GM21576 (cell line): Measurements from ENCODE around the gene FKBP9.
"Not testable (repeated sequence)": the region's sequence is repeated elsewhere in the genome, so short reads cannot be mapped to it uniquely, and the experiment has no call there.

Experiments used
- ATAC-seq: cut with Tn5 transposase; IDR thresholded peaks from one replicate; pipeline ENCODE4 v1.9.1; 2021; ENCODE audit warnings: mild to moderate bottlenecking, moderate library complexity; ENCODE audit not compliant: unreplicated experiment

FKBP9 gene

GRCh38 chr7:32947420-32947983 lies 9.7 kb upstream of the FKBP9 start:
- ATAC-seq, result no peak

DNA sequence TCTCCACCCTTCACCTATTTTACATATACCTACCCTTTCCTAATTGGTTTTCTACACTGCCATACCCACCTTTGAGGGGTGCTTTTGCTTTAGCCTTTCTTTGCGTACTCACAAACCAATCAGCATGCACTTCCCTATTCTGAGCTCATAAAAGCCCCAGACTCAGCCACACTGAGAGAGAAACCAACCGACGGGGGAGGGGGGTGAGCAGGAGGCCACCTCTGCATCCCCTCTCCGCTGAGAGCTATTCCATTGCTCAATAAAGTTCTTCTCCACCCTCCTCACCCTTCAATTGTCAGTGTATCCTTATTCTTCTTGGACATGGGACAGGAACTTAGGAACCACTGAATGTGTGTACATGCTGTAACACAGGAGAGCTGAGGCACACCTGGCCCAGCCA lies 9.0 kb upstream of the FKBP9 start:
- ATAC-seq, result no peak

DNA sequence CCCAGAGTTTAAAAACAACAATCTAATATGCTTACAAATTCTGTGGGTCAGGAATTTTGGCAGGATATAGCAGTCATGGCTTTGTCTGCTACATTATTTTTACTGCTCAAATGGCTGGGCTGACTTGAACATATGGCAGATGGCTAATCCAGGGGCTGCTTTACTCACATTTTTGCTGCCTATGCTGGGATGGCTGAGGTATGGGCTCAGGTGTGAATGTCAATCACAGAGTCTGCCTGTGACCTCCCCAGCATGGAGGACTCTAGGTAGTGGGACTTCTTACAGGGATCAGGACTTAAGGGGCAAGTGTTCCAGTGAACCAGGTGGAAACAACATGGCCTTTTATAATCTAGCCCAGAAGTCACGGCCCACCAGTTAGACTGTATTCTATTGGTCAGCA lies 4.4 kb upstream of the FKBP9 start:
- no peak for ATAC-seq

DNA sequence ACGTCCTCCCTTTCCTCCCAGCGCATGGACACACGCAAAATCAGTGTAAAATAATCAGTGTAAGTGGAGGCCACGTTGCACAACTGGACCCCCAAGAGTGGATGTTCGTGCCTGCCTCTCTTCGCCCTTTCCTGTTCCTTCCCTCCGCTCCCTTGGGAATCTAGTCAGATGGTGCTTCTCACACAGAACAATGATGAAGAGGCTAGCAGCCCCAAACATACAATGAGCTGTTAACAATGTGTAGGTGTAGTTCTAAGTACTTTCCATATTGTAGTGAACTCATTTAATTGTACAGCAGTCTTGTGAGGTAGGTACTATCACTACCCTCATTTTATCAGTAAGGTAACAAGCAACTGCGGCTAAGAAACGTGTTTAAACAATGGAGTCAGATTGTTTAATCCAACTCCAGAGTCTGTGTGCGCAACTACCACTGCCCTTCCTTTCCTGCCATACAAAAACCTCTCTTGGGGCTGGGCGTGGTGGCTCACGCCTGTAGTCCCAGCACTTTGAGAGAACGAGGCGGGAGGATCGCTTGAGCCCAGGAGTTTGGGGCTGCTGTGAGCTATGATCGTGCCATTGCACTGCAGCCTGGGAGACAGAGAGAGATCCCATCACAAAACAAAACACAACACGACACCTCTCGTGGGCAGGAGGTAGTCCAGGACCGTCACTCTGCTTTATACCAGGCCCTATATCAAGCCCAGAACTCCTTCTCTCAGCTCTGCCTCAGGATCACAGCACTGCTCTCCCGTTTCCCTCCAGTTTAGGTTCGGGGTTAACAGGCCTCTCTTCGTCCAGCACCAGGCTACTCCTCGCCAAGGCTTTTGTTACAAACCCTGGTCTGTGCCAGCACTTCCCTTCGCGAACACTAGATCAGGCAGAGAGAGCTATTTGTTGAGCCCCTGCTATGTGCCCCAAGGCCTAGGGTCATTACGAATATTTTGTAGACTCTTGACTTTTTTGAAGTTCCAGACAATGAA lies 1.1 kb downstream of the FKBP9 start:
- ATAC-seq, result no peak

DNA sequence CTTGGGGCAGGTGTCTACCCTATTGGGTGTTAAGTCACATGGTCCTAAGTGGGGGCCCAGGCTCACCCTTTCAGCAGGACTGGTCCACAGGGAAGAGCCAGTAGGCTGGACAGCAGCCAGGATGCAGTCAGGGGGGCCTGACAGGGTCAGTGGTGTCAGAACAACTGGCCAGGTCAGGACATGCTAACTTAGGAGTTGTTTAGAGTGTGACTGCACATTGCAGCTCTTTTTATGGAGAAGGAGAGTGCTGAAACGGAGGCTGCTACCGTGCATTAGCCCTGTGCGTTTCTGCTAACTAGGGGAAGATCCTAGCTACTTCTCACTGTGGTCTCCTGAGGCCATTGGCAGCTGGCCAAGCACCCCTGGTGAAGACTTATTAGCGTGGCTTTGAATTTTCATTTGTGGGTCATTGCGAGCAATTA lies 6.7 kb downstream of the FKBP9 start:
- not testable (repeated sequence) for ATAC-seq

- ATAC-seq, result peak; percentile 99
Observed at GRCh38 chr7:32964461-32965159, 7.4 kb downstream of the FKBP9 start.

GRCh38 chr7:32966489-32967267 lies 9.4 kb downstream of the FKBP9 start:
- ATAC-seq, result not testable (repeated sequence)

- ATAC-seq, result not testable (repeated sequence)
Observed at GRCh38 chr7:32967268-32967582, 10.0 kb downstream of the FKBP9 start.

- not testable (repeated sequence) for ATAC-seq
Observed at GRCh38 chr7:32971967-32972366, 14.7 kb downstream of the FKBP9 start.

- not testable (repeated sequence) for ATAC-seq
Observed at GRCh38 chr7:32977159-32977558, 19.9 kb downstream of the FKBP9 start.

- ATAC-seq, result not testable (repeated sequence)
Observed at GRCh38 chr7:32979246-32979645, 22.0 kb downstream of the FKBP9 start.

- ATAC-seq, result not testable (repeated sequence)
Observed at GRCh38 chr7:32979902-32980301, 22.7 kb downstream of the FKBP9 start.

GRCh38 chr7:32988148-32988547 lies 30.9 kb downstream of the FKBP9 start:
- peak; percentile 88 for ATAC-seq

DNA sequence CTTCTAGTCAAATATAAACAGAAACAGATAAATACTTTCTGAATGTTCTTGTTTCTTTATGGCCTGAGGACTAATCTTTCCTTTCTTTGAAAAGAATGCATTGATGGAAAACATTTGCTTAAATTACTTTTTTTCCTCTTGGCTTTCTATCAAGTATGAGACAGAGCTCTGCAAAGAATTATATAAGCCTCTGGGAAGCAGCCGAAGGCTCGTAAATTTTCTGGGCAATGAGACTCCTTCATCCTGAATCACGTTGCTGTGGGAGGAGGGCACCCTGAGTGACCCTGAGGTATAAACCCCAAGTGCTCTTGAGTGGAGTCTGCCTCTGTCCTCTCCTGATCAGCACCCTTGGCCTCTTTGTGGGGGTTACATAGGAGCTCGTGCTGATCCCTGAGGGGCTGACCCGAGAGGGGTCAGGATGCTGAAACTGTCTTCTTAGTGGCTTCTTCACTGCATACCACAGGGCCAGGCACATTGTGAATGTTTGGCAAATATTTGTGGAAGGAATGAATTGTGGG lies 33.9 kb downstream of the FKBP9 start:
- not testable (repeated sequence) for ATAC-seq

GRCh38 chr7:32991975-32992700 lies 34.9 kb downstream of the FKBP9 start:
- ATAC-seq, result not testable (repeated sequence)

DNA sequence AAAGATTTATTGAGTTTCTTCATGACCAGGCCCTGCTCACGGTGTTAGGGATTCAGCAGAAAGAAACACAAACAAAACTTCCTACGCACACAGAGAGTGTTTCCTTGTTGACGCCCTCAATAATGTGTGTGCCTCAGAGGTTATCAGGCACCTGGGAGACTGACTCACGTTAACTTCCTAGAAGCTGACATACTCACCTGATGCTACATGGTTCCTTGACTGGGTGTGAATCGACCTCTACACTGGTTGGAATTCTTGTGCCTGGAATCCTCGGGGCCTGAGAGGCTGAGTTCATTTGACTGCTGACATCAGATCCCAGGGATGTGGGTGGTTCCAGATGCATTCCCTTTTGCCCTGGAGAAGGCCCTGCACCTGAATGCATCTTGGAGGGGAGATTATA lies 35.5 kb downstream of the FKBP9 start:
- ATAC-seq, result not testable (repeated sequence)

- not testable (repeated sequence) for ATAC-seq
Observed at GRCh38 chr7:32997956-32998355, 40.7 kb downstream of the FKBP9 start.

DNA sequence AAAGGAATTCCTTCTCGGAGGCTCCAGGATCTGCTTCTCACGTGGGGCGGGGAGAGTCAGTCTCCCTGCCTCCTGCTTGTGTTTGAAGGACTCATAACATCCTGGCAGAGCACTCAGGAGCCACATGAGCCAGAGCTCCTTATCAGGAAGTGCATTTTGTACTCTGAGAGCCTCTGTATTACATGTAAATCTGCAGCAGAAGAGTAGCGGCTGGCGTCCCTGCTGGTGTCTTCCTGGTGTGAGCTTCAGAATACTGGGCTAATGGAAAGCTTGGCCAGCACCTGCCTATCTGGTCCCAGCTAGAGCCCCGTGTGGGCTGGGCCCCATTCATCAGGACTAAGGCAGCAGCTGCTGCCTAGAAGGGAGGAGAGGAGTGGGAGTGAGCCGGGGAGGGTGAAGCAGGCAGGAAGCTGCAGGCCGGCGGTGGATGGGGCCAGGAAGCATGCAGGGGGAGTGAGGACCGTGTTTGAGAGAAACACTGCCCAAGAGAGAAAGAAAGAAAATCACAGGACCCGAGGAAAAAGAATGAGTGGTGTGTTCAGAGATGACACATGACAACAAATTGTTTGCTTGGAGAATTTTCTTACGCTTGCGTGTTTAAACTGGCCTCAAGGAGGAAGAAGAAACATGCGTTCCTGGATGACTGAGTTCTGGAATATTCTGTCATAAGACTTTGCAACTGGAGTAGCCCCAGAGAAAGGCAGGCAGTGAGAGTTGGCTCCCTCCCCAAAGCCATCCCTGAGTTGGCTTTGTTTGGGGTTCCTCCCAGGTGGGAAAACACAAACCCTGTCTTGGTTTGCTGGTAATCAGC lies 41.3 kb downstream of the FKBP9 start:
- ATAC-seq, result peak; percentile 64

GRCh38 chr7:32999380-32999779 lies 42.1 kb downstream of the FKBP9 start:
- ATAC-seq, result not testable (repeated sequence)
